Measurements from ENCODE around the gene GNPTAB.

GRCh38 chr12:101813117-101813516 lies 17.6 kb downstream of the GNPTAB start:
- TF ChIP-seq GATA2 (IDR thresholded peaks at IDR 0.05; ENCODE audit: low read depth, low read length), result no peak
- TF ChIP-seq GATA3 (IDR thresholded peaks at IDR 0.05; ENCODE audit: low read depth, low read length), result no peak
